ENCODE results near the gene NPFFR2.

The NPFFR2 gene

GRCh38 chr4:72031868-72032608 is at the start of gene NPFFR2:
TSS of gene NPFFR2 (plus strand) at chr4:72032000. CDS start at chr4:72128592, 96,592 bp downstream.
- H3K4me3 ChIP-seq (ENCODE audit: low read length): peak within 1 kb of the TSS; percentile 69
- H3K9ac ChIP-seq (ENCODE audit: low read depth, low read length): peak within 1 kb of the TSS; percentile 48; the same call in 1 of the 2 replicates

GRCh38 chr4:71992571-71993312 is 39.1 kb upstream of the NPFFR2 start:
- Histone ChIP-seq H3K4me3 (ENCODE audit: low read length) (no peak overlapping the region), H3K36me3 (ENCODE audit: insufficient read depth, low read depth, low read length) (no peaks in the 10 kb centered on the region), H3K27ac (ENCODE audit: low read length) (no peak overlapping the region), H3K9me3 (ENCODE audit: insufficient read depth, low read depth, low read length) (peaks cover 16% of the 10 kb centered on the region), H3K4me1 (ENCODE audit: insufficient read depth, low read length) (no peaks in the 10 kb centered on the region), H3K9ac (ENCODE audit: low read depth, low read length) (no peak overlapping the region), H3K27me3 (ENCODE audit: insufficient read depth, low read length) (no peaks in the 10 kb centered on the region)

More at GRCh38 chr4:72031868-72032608, at the start of gene NPFFR2:
- H3K9me3 ChIP-seq (ENCODE audit: insufficient read depth, low read depth, low read length): no peaks in the 10 kb centered on the region
- H3K27ac ChIP-seq (ENCODE audit: low read length): no peak within 1 kb of the TSS
- H3K4me1 ChIP-seq (ENCODE audit: insufficient read depth, low read length): 0 out of 2 replicates have a peak, but pooled peaks cover 3% of the 10 kb centered on the region
- H3K36me3 ChIP-seq (ENCODE audit: insufficient read depth, low read depth, low read length): no peaks in the 10 kb centered on the region
- no peaks in the 10 kb centered on the region for H3K27me3 ChIP-seq (ENCODE audit: insufficient read depth, low read length)

GRCh38 chr4:71994559-71994958 is 37.2 kb upstream of the NPFFR2 start:
- no peak overlapping the region for H3K4me3 ChIP-seq (ENCODE audit: low read length)
- no peaks in the 10 kb centered on the region for H3K27me3 ChIP-seq (ENCODE audit: insufficient read depth, low read length)
- no peak overlapping the region for H3K9ac ChIP-seq (ENCODE audit: low read depth, low read length)
- no peaks in the 10 kb centered on the region for H3K36me3 ChIP-seq (ENCODE audit: insufficient read depth, low read depth, low read length)
- H3K4me1 ChIP-seq (ENCODE audit: insufficient read depth, low read length): no peaks in the 10 kb centered on the region
- H3K27ac ChIP-seq (ENCODE audit: low read length): no peak overlapping the region
- H3K9me3 ChIP-seq (ENCODE audit: insufficient read depth, low read depth, low read length): peaks cover 16% of the 10 kb centered on the region

- peaks cover 16% of the 10 kb centered on the region for H3K9me3 ChIP-seq (ENCODE audit: insufficient read depth, low read depth, low read length)
- no peak overlapping the region for H3K27ac ChIP-seq (ENCODE audit: low read length)
- H3K4me3 ChIP-seq (ENCODE audit: low read length): no peak overlapping the region
- H3K36me3 ChIP-seq (ENCODE audit: insufficient read depth, low read depth, low read length): no peaks in the 10 kb centered on the region
- no peak overlapping the region for H3K9ac ChIP-seq (ENCODE audit: low read depth, low read length)
- no peaks in the 10 kb centered on the region for H3K4me1 ChIP-seq (ENCODE audit: insufficient read depth, low read length)
- H3K27me3 ChIP-seq (ENCODE audit: insufficient read depth, low read length): no peaks in the 10 kb centered on the region
Observed at GRCh38 chr4:71995297-71995696, 36.5 kb upstream of the NPFFR2 start.

- Histone ChIP-seq H3K36me3 (ENCODE audit: insufficient read depth, low read depth, low read length) (no peaks in the 10 kb centered on the region), H3K27ac (ENCODE audit: low read length) (no peak overlapping the region), H3K9me3 (ENCODE audit: insufficient read depth, low read depth, low read length) (no peaks in the 10 kb centered on the region), H3K9ac (ENCODE audit: low read depth, low read length) (no peak overlapping the region), H3K27me3 (ENCODE audit: insufficient read depth, low read length) (no peaks in the 10 kb centered on the region), H3K4me3 (ENCODE audit: low read length) (no peak overlapping the region), H3K4me1 (ENCODE audit: insufficient read depth, low read length) (no peaks in the 10 kb centered on the region)
Observed at GRCh38 chr4:72006586-72006985, 25.2 kb upstream of the NPFFR2 start.

- H3K9me3 ChIP-seq (ENCODE audit: insufficient read depth, low read depth, low read length): no peaks in the 10 kb centered on the region
Observed at GRCh38 chr4:72011906-72012305, 19.9 kb upstream of the NPFFR2 start.

GRCh38 chr4:72016011-72016410 is 15.8 kb upstream of the NPFFR2 start:
- H3K36me3 ChIP-seq (ENCODE audit: insufficient read depth, low read depth, low read length): no peaks in the 10 kb centered on the region

More at GRCh38 chr4:72011906-72012305, 19.9 kb upstream of the NPFFR2 start:
- Histone ChIP-seq H3K4me1 (ENCODE audit: insufficient read depth, low read length) (no peaks in the 10 kb centered on the region), H3K27me3 (ENCODE audit: insufficient read depth, low read length) (no peaks in the 10 kb centered on the region), H3K4me3 (ENCODE audit: low read length) (no peak overlapping the region), H3K27ac (ENCODE audit: low read length) (no peak overlapping the region), H3K36me3 (ENCODE audit: insufficient read depth, low read depth, low read length) (no peaks in the 10 kb centered on the region), H3K9ac (ENCODE audit: low read depth, low read length) (no peak overlapping the region)

GRCh38 chr4:72019688-72020087 is 12.1 kb upstream of the NPFFR2 start:
- Histone ChIP-seq H3K27me3 (ENCODE audit: insufficient read depth, low read length) (no peaks in the 10 kb centered on the region), H3K9ac (ENCODE audit: low read depth, low read length) (no peak overlapping the region), H3K9me3 (ENCODE audit: insufficient read depth, low read depth, low read length) (no peaks in the 10 kb centered on the region), H3K4me1 (ENCODE audit: insufficient read depth, low read length) (no peaks in the 10 kb centered on the region), H3K4me3 (ENCODE audit: low read length) (no peak overlapping the region), H3K27ac (ENCODE audit: low read length) (no peak overlapping the region), H3K36me3 (ENCODE audit: insufficient read depth, low read depth, low read length) (no peaks in the 10 kb centered on the region)

More at GRCh38 chr4:72016011-72016410, 15.8 kb upstream of the NPFFR2 start:
- Histone ChIP-seq H3K9ac (ENCODE audit: low read depth, low read length) (no peak overlapping the region), H3K4me3 (ENCODE audit: low read length) (no peak overlapping the region), H3K9me3 (ENCODE audit: insufficient read depth, low read depth, low read length) (no peaks in the 10 kb centered on the region), H3K4me1 (ENCODE audit: insufficient read depth, low read length) (no peaks in the 10 kb centered on the region), H3K27ac (ENCODE audit: low read length) (no peak overlapping the region), H3K27me3 (ENCODE audit: insufficient read depth, low read length) (no peaks in the 10 kb centered on the region)

GRCh38 chr4:72022553-72022952 is 9.2 kb upstream of the NPFFR2 start:
- Histone ChIP-seq H3K27me3 (ENCODE audit: insufficient read depth, low read length) (no peaks in the 10 kb centered on the region), H3K4me3 (ENCODE audit: low read length) (no peak overlapping the region), H3K9ac (ENCODE audit: low read depth, low read length) (no peak overlapping the region), H3K36me3 (ENCODE audit: insufficient read depth, low read depth, low read length) (no peaks in the 10 kb centered on the region), H3K27ac (ENCODE audit: low read length) (no peak overlapping the region), H3K9me3 (ENCODE audit: insufficient read depth, low read depth, low read length) (no peaks in the 10 kb centered on the region), H3K4me1 (ENCODE audit: insufficient read depth, low read length) (no peaks in the 10 kb centered on the region; the same call in 1 of the 2 replicates)

GRCh38 chr4:72055566-72055965 is 23.8 kb downstream of the NPFFR2 start:
- Histone ChIP-seq H3K9ac (ENCODE audit: low read depth, low read length) (no peak overlapping the region), H3K36me3 (ENCODE audit: insufficient read depth, low read depth, low read length) (no peaks in the 10 kb centered on the region), H3K4me1 (ENCODE audit: insufficient read depth, low read length) (no peaks in the 10 kb centered on the region), H3K9me3 (ENCODE audit: insufficient read depth, low read depth, low read length) (no peaks in the 10 kb centered on the region), H3K27me3 (ENCODE audit: insufficient read depth, low read length) (no peaks in the 10 kb centered on the region), H3K27ac (ENCODE audit: low read length) (no peak overlapping the region), H3K4me3 (ENCODE audit: low read length) (no peak overlapping the region)

GRCh38 chr4:72063726-72064125 is 31.9 kb downstream of the NPFFR2 start:
- Histone ChIP-seq H3K9me3 (ENCODE audit: insufficient read depth, low read depth, low read length) (no peaks in the 10 kb centered on the region), H3K4me1 (ENCODE audit: insufficient read depth, low read length) (no peaks in the 10 kb centered on the region), H3K27ac (ENCODE audit: low read length) (no peak overlapping the region), H3K4me3 (ENCODE audit: low read length) (no peak overlapping the region), H3K9ac (ENCODE audit: low read depth, low read length) (no peak overlapping the region), H3K27me3 (ENCODE audit: insufficient read depth, low read length) (no peaks in the 10 kb centered on the region), H3K36me3 (ENCODE audit: insufficient read depth, low read depth, low read length) (no peaks in the 10 kb centered on the region)

GRCh38 chr4:72067051-72067450 is 35.3 kb downstream of the NPFFR2 start:
- no peaks in the 10 kb centered on the region for H3K9me3 ChIP-seq (ENCODE audit: insufficient read depth, low read depth, low read length)
- H3K4me3 ChIP-seq (ENCODE audit: low read length): no peak overlapping the region
- H3K9ac ChIP-seq (ENCODE audit: low read depth, low read length): no peak overlapping the region
- no peaks in the 10 kb centered on the region for H3K4me1 ChIP-seq (ENCODE audit: insufficient read depth, low read length)
- H3K36me3 ChIP-seq (ENCODE audit: insufficient read depth, low read depth, low read length): no peaks in the 10 kb centered on the region
- H3K27ac ChIP-seq (ENCODE audit: low read length): no peak overlapping the region
- H3K27me3 ChIP-seq (ENCODE audit: insufficient read depth, low read length): no peaks in the 10 kb centered on the region

Measured in iPS-20b (cell line).